Keratinocyte (primary cell): ENCODE data around the gene TSHZ3. TPM values are rescaled to one million over a fixed set of nuclear protein-coding genes. Genes with fewer than 3 reads are reported as not detected.

Experiments used
- DNase-seq: peaks from one replicate; pipeline ENCODE4 v3.0.0-alpha.2; 2011; ENCODE audit warnings: low read depth, missing footprints, low spot score
- FAIRE-seq: peaks from 2 replicates; lab custom pipeline; 2011; peaks lifted over from hg19 to GRCh38; lab: Jason Lieb, UNC
- H2AFZ ChIP-seq: 2 replicates; pipeline ENCODE4 v1.6.0; 2012; ENCODE audit warnings: low read length, control low read depth, inconsistent platforms; ENCODE audit not compliant: control insufficient read depth
- H3K27ac ChIP-seq: 2 replicates; pipeline ENCODE4 v1.5.1; 2011; ENCODE audit warnings: low read length; ENCODE audit not compliant: control insufficient read depth, insufficient read depth
- H3K27me3 ChIP-seq: 3 replicates; pipeline ENCODE4 v1.6.0; 2011; ENCODE audit warnings: low read length; ENCODE audit not compliant: control insufficient read depth, insufficient read depth; ENCODE audit errors: extremely low read depth
- H3K36me3 ChIP-seq, 2 experiments: 2 replicates in 1 of 2; 3 replicates in 1 of 2; pipeline ENCODE4 v1.5.1; 2011; ENCODE audit warnings: low read length in 2 of 2, mild to moderate bottlenecking in 1 of 2; ENCODE audit not compliant: control insufficient read depth in 2 of 2, insufficient read depth in 2 of 2; ENCODE audit errors: extremely low read depth in 1 of 2
- H3K4me1 ChIP-seq: 3 replicates; pipeline ENCODE4 v1.5.1; 2011; ENCODE audit warnings: low read length; ENCODE audit not compliant: control insufficient read depth, insufficient read depth; ENCODE audit errors: extremely low read depth
- H3K4me2 ChIP-seq: 3 replicates; pipeline ENCODE4 v1.6.0; 2011; ENCODE audit warnings: low read depth, low read length; ENCODE audit not compliant: control insufficient read depth, insufficient read depth; ENCODE audit errors: extremely low read depth
- H3K4me3 ChIP-seq, 3 experiments: fragments of 200-600 bp in 1 of 3; sonication (generic) in 1 of 3; 2 replicates in 2 of 3; 3 replicates in 1 of 3; pipeline ENCODE4 v1.5.1; 2011 to 2016; ENCODE audit warnings: low read length in 3 of 3, mild to moderate bottlenecking in 3 of 3, control low read depth in 2 of 3, inconsistent platforms in 1 of 3, low read depth in 1 of 3, mixed read lengths in 1 of 3, mixed run types in 1 of 3, moderate library complexity in 1 of 3; ENCODE audit not compliant: control insufficient read depth in 2 of 3, insufficient read depth in 2 of 3; ENCODE audit errors: extremely low read depth in 1 of 3
- H3K79me2 ChIP-seq: 2 replicates; pipeline ENCODE4 v1.6.0; 2012; ENCODE audit warnings: low read length; ENCODE audit not compliant: control insufficient read depth, insufficient read depth
- H3K9ac ChIP-seq: 3 replicates; pipeline ENCODE4 v1.6.0; 2011; ENCODE audit warnings: low read length; ENCODE audit not compliant: control insufficient read depth, insufficient read depth; ENCODE audit errors: extremely low read depth
- H3K9me1 ChIP-seq: 3 replicates; pipeline ENCODE4 v1.6.0; 2011; ENCODE audit warnings: low read length; ENCODE audit not compliant: control insufficient read depth, insufficient read depth; ENCODE audit errors: extremely low read depth
- H3K9me3 ChIP-seq: 2 replicates; pipeline ENCODE4 v1.5.1; 2012; ENCODE audit warnings: low read depth, low read length; ENCODE audit not compliant: control insufficient read depth
- H4K20me1 ChIP-seq: 3 replicates; pipeline ENCODE4 v1.6.0; 2011; ENCODE audit warnings: low read length; ENCODE audit not compliant: control insufficient read depth, insufficient read depth; ENCODE audit errors: extremely low read depth
- CTCF ChIP-seq, 3 experiments: IDR thresholded peaks in 1 of 3; conservative IDR thresholded peaks in 1 of 3; optimal IDR thresholded peaks in 1 of 3; 2 replicates in 2 of 3; 3 replicates in 1 of 3; pipeline versions ENCODE3 to v1.5.1; 2011; ENCODE audit warnings: low read length in 3 of 3, mild to moderate bottlenecking in 3 of 3, moderate library complexity in 2 of 3, control low read depth in 1 of 3, inconsistent platforms in 1 of 3; ENCODE audit not compliant: insufficient read depth in 2 of 3; ENCODE audit errors: extremely low read depth in 1 of 3
- EZH2 ChIP-seq: IDR thresholded peaks from one replicate; pipeline ENCODE4 v1.6.1; 2012; ENCODE audit warnings: inconsistent platforms, mild to moderate bottlenecking, low read length, moderate library complexity
- dilution Hi-C: fragments of 300-500 bp; cut with MboI; formaldehyde crosslinking; loops from one replicate; pipeline ENCODE4 v1.7.0; 2020; ENCODE audit warnings: low sequenced_read_pairs; ENCODE audit not compliant: extremely low pct_ligation_motif_present
- polyA plus RNA-seq, 5 experiments: library from polyadenylated mRNA; depleted of rRNA in 3 of 5; stranded (reverse) in 3 of 5; stranded (forward) in 1 of 5; unstranded in 1 of 5; fragments of >200 nt; gene quantifications; 1 replicate in 1 of 5; 2 replicates in 3 of 5; 3 replicates in 1 of 5; pipeline versions ENCODE4 v1.2.1 to v1.2.3, GENCODE V29; 2011 to 2012; ENCODE audit warnings: missing spikeins in 2 of 5, low read depth in 1 of 5, low replicate concordance in 1 of 5

The TSHZ3 gene
- polyA plus RNA-seq, 1 donor (not counting 4 experiments of a cell fraction or from before 2014, with no cell fraction given): 3.6 TPM

- peaks cover 5% of the 10 kb centered on the region for H3K79me2 ChIP-seq
Measured at GRCh38 chr19:31289976-31290375, 59.3 kb downstream of the TSHZ3 start.

GRCh38 chr19:31289381-31289880, 59.8 kb downstream of the TSHZ3 start:
- no peaks in the 10 kb centered on the region for H3K9me1 ChIP-seq
- H2AFZ ChIP-seq: no peak overlapping the region
- H3K79me2 ChIP-seq: peaks cover 8% of the 10 kb centered on the region
- no peak for DNase-seq
- no peaks in the 10 kb centered on the region for H3K4me1 ChIP-seq
- no peak for FAIRE-seq
- no peaks in the 10 kb centered on the region for H3K36me3 ChIP-seq
- H4K20me1 ChIP-seq: no peaks in the 10 kb centered on the region
- H3K4me2 ChIP-seq: no peak overlapping the region
- no peak overlapping the region for H3K27ac ChIP-seq
- TF ChIP-seq EZH2 (no peak), CTCF (optimal IDR thresholded peaks at IDR 0.05 in 1 of 3, IDR thresholded peaks at IDR 0.05 in 1 of 3, conservative IDR thresholded peaks at IDR 0.05 in 1 of 3; ENCODE audit: extremely low read depth in 1 of 3, insufficient read depth in 2 of 3, low read length in 3 of 3) (no peak)
- H3K4me3 ChIP-seq: no peak overlapping the region
- dilution Hi-C loops: no loop called here
- H3K9me3 ChIP-seq: no peaks in the 10 kb centered on the region
- no peak overlapping the region for H3K9ac ChIP-seq
- H3K27me3 ChIP-seq: no peaks in the 10 kb centered on the region

More at GRCh38 chr19:31289976-31290375, 59.3 kb downstream of the TSHZ3 start:
- Histone ChIP-seq H3K36me3 (no peaks in the 10 kb centered on the region), H3K4me2 (no peak overlapping the region), H3K27me3 (no peaks in the 10 kb centered on the region), H3K9me1 (no peaks in the 10 kb centered on the region), H3K9ac (no peak overlapping the region), H3K9me3 (no peaks in the 10 kb centered on the region), H4K20me1 (no peaks in the 10 kb centered on the region), H3K4me1 (no peaks in the 10 kb centered on the region), H3K27ac (no peak overlapping the region), H3K4me3 (no peak overlapping the region), H2AFZ (no peak overlapping the region)
- DNase-seq (no peak), FAIRE-seq (no peak)
- TF ChIP-seq EZH2 (no peak), CTCF (optimal IDR thresholded peaks at IDR 0.05 in 1 of 3, IDR thresholded peaks at IDR 0.05 in 1 of 3, conservative IDR thresholded peaks at IDR 0.05 in 1 of 3; ENCODE audit: extremely low read depth in 1 of 3, insufficient read depth in 2 of 3, low read length in 3 of 3) (no peak)
- dilution Hi-C loops: no loop called here
